ENCODE results near the gene FIBCD1.

The FIBCD1 gene

DNA sequence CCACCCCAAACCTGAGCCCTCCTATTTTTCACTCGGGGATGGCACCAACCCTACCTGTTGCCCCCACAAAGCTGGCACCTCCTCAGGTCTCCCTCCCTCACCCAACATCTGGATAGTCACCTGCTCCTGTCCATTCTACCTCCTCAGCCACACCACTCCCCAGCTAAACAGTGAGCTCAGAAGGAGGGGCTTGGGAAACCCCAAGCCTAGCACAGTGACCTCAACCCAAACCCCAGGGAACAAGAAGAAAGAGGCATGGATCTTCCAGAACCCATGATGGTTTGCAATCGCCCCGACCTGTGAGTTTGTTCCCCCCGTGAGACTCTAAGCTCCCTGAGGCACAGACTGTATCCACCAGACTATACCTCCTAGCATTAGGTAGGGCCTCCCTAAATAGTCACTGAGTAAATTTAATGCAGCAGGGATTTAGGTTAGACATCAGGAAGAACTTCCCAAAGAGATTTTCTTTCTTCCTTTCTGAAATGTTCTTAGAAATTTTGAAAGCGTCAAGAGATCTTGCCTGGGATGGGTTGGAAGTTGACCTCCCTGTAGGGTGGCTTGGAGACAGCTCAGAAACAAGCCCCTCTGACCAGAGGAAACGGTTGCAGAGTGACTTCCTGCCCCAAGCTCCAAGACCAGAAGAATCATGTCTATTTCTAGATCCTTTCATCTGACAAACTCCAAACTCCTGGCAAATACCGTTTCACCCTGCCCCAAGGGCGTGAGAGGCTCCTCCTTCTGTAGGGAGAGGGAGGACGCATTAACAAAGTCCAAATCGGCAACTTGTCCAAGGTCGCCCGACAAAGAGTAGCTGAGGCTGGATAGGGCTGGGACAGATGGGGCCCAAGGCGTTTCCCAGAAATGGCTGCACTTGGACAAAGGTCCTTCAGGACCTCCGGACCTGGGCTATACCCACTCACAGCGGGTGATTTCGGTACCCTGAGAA, 4.1 kb downstream of the FIBCD1 start:
- no peak for DNase-seq

DNA sequence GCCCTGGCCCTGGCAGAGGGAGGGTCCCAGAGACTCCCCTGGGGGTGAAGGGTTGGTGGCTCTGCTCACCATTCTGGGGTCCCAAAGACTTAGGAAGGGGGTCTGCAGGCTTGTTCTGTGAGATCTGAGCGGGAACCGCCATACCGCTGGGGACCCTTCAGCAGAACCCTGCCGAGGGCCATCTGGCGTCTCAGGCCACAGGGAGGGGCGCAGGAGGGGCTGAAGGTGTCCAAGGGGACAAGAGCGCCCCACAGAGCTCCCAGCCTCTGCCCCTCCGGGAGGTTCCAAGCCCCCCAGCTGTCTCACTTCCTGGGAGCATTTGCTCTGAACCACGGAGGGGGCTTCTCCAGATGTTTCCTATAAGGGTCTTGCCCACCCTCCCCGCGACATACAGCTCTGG, 4.8 kb downstream of the FIBCD1 start:
- no peak for DNase-seq

GRCh38 chr9:130933114-130934046, 5.7 kb downstream of the FIBCD1 start:
- no peak for DNase-seq

- DNase-seq, result no peak
These were observed 6.6 kb downstream of the FIBCD1 start for GRCh38 chr9:130932255-130933079.

DNA sequence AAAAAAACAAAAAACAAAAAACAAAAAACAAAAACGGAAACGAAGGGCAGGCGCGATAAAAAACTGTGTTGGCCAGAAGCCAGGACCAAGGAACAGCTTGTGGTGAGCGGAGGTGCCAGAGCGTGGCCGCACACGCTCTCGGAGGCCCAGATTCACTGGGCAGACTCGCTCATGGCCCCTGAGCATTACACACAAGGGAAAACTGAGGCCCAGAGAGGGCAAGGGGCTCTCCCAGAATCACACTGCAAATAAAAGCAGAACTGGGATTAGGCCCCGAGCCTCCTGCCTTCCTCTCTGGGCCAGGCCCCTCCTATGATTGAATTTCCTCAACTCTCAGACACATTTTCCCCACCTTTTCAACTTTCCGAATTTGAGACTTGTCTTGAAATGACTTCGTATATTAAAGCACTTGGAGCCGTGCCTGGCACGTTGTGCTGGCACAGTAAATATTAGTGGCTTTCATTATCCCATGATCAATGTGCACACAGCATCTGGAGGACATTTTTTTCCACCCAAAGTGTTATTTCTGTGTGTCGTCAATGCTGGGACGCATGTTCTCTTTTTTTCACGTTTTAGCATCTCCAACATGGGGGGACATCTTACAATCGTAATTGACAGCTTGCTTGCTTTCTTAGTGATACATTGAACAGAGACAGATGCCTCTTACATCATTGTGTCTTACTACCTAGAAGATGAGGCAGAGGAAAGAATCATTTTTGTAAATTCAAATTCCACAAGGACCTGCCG, 7.4 kb downstream of the FIBCD1 start:
- DNase-seq, result no peak

DNA sequence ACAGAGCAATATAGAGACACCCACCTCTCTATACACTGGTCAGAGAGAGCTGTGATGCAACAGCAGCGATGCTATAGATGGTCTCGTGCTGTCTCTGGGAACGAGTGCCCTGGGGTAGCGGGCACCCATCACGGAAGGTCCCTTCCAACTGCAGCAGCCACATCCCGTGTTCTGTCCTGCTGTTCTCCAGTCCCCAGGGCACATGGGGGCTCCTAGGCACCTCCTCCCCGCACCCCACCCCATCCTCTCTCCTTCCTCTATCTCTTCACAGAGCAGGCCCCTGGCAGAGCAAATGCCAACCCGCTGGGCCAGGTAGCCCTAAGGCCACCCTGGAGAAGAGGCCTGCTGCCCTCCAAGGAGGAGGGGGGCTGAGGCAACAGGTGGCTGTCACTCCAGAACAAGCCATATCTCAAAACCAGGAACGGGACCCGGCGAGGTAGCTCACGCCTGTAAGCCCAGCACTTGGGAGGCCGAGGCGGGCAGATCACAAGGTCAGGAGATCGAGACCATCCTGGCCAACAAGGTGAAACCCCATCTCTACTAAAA, 8.2 kb downstream of the FIBCD1 start:
- DNase-seq, result no peak

- no peak for DNase-seq
These were observed 8.8 kb downstream of the FIBCD1 start for GRCh38 chr9:130930132-130930803.

GRCh38 chr9:130929571-130930038, 9.4 kb downstream of the FIBCD1 start:
- no peak for DNase-seq

GRCh38 chr9:130927995-130928900, 10.8 kb downstream of the FIBCD1 start:
- no peak for DNase-seq

DNA sequence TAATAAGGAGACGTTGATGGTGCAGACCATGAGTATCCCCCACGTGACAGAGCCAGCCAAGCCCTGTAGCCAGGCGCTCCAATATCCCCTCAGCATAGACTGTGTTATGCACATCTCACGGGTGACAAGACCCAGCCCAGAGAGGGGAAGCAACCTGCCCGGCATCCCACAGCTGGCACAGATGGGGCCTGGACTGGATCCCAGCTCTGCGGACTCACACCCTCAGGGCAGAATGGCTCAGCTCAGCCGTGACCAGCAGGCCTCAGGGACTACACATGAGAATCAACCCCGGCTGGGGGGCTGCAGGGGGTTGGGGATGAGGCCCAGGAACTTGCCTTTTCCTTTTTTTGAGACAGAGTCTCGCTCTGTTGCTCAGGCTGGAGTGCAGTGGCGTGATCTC, 11.7 kb downstream of the FIBCD1 start:
- DNase-seq, result no peak

- no peak for DNase-seq
These were observed 13.9 kb downstream of the FIBCD1 start for GRCh38 chr9:130925050-130925678.

DNA sequence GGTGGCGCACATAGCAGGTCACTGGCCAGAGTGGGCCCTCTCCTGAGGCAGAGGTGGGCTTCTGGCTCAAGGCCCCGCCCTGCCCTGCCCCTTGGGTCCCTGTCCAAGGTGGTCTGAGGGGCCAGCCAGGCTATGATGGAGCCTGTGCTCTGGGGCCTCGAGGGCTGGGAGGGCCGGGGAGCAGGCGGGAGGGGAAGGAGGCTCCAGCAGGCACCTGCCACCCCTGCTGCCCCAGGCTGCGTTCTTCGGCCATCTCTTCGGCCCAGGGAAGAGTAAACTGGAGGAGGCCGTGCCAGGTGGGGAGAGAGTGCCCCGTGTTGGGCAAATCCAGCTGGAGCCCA, 14.6 kb downstream of the FIBCD1 start:
- DNase-seq, result no peak

GRCh38 chr9:130923611-130924447, 15.2 kb downstream of the FIBCD1 start:
- DNase-seq, result no peak

DNA sequence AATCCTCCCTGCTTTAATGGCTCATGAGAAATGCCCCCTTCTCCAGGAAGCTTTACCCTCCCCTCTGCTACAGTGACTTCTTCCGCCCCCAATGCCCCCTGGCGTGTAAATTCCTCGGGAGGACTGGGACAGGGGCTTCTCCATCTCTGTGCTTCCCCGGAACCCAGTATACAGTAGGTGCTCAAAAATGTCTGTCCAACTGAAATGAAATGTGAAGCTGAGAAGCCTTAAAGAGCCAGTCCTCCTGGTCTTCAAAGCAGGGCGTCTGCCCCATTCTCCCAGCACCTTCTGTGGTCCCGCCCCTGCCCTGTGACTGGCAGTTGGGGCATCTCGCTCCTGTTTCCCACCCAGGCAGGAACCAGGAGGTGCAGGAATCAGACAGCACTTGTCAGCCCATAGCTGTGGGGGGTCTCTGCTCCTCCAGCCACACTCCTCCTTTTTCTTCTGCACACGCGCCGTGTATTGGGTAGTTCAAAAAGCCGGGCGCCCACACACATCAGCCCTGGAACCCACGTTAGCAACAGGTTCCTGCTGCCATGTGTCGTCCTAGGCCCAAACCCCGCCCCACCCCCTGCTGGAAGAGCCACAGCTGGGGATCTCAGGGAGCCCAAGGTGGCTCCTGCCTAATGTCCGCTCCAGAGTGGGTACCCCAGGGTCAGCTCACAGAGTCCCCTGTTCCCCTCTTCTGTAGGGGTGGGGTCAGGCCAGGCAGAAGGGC, 16.0 kb downstream of the FIBCD1 start:
- no peak for DNase-seq

GRCh38 chr9:130921989-130922892, 16.8 kb downstream of the FIBCD1 start:
- no peak for DNase-seq

- no peak for DNase-seq
These were observed 17.6 kb downstream of the FIBCD1 start for GRCh38 chr9:130921300-130921988.

Measured in activated CD4-positive, CD25-positive, alpha-beta regulatory T cell treated with anti-CD3 and anti-CD28 coated beads, Interleukin-2, amount 50 U/mL, for 72 hours (primary cell).